ENCODE results near the gene ANKRD45. TPM values are rescaled to one million over a fixed set of nuclear protein-coding genes. Genes with fewer than 3 reads are reported as not detected.
"Not testable (repeated sequence)": the region's sequence is repeated elsewhere in the genome, so short reads cannot be mapped to it uniquely, and the experiment has no call there.

Gene ANKRD45
- total RNA-seq, 8 experiments from 2014 or later: 0.31 to 10.8 (median 2.5) TPM; not detected in 1

DNA sequence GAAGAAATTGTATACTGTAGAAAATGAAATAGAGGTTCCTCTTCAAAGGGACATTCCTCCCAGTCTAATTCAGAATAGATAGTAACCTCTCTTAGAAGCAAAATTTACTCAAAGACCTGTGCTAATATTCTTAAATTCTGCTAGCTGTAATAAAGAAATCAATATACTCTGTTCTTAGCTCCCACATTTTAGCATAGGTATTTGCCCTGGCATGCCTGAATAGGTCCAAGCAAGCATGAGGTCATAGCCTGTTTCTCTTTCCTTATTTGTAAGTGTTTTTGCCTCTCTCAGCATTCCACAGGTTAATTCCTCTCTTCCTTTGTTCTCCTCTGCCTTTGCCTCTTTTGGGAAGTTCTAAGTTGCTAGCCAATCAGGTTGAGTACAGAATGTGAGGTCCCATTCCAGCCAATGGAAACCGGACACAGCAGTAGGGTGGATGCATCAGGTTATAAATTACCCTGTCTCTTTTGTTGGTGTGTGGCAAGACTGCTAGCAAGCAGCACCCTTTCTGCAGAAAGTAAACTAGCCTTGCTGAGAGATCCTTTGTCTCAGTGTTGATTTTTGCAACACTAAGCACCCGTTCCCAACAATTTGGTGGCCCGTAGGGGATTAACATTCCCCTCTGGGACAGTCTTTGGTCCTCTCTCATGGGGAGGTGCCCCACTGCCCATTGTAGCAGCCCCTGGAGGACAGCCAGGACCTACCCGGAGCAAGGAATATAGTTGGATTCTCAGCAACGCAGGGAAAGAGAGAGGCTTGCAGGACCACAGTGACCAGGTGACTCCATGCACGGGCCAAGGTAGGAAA is 32.2 kb downstream of the ANKRD45 start:
- ATAC-seq (replicated peaks in 6 of 8): peak in 3 of 8 experiments; percentile 17 to 31 (median 26)
- H3K4me1 ChIP-seq (replicated peaks in 1 of 2); in situ Hi-C loops (cut with MboI; ENCODE audit: low pct_unique_long_range_greater_than_20kb in 2 of 9, low sequenced_read_pairs in 9 of 9, unreplicated experiment in 9 of 9): not testable (repeated sequence)
- WGBS, 10 experiments: 17 to 100% (median 69%) methylated on average over 1 to 5 of the region's 6 CpGs; no CpG with 5 or more reads in 1 of the 10 experiments
- Histone ChIP-seq H3K27ac (peak overlapping the region in 1 of 2 donors; percentile 51), H3K4me3 (peak overlapping the region in 3 of 5 donors; percentile 3 to 23 (median 5))

DNA sequence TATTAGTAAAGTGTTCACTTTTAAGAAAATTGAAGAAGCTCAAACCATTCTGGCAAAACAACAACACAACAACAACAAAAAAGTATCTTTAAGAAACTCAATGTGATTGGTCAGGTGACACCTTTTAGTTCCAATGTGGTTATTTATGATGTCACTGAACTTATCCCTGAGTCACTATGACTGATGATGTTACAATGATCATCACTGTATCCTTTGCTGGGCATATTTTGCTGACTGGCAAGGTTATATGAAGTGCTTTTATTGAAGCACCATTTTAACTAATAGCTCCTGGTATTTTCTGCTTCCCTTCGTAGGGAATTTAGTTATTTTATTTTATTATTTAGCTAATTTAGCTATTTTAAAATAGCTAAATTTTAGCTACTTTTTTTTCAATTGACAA is 34.5 kb downstream of the ANKRD45 start, which contains the start of gene TEX50:
TEX50 (plus strand) TSS at position 223 of the 400 bp plus-strand sequence. CDS start 184 bp downstream, outside the sequence.
- in situ Hi-C loops (cut with MboI; ENCODE audit: low pct_unique_long_range_greater_than_20kb in 2 of 9, low sequenced_read_pairs in 9 of 9, unreplicated experiment in 9 of 9): no loop called here
- no peak for ATAC-seq (replicated peaks in 6 of 8)
- H3K4me1 ChIP-seq (replicated peaks in 1 of 2): no peaks in the 10 kb centered on the region
- H3K27ac ChIP-seq: no peak within 1 kb of the TSS
- H3K4me3 ChIP-seq: no peak within 1 kb of the TSS
- 0 to 100% (median 93%) methylated on average over 1 of the region's 1 CpG for WGBS, 10 experiments

- Histone ChIP-seq H3K27ac (no peak overlapping the region), H3K4me1 (replicated peaks in 1 of 2) (no peaks in the 10 kb centered on the region), H3K4me3 (no peak overlapping the region)
- ATAC-seq (replicated peaks in 6 of 8): no peak
- in situ Hi-C loops (cut with MboI; ENCODE audit: low pct_unique_long_range_greater_than_20kb in 2 of 9, low sequenced_read_pairs in 9 of 9, unreplicated experiment in 9 of 9): no loop called here
- 43 to 100% (median 87%) methylated on average over 1 to 3 of the region's 3 CpGs; no CpG with 5 or more reads in 3 of the 10 experiments for WGBS, 10 experiments
These were observed 40.8 kb downstream of the ANKRD45 start for GRCh38 chr1:173628888-173629287.

- H3K4me1 ChIP-seq (replicated peaks in 1 of 2): no peaks in the 10 kb centered on the region
These were observed 42.4 kb downstream of the ANKRD45 start for GRCh38 chr1:173627269-173627668.

GRCh38 chr1:173616859-173617258 is 52.8 kb downstream of the ANKRD45 start:
- no peak overlapping the region for H3K4me3 ChIP-seq
- no peaks in the 10 kb centered on the region for H3K4me1 ChIP-seq (replicated peaks in 1 of 2)
- 92 to 100% (median 95%) methylated on average over 2 to 4 of the region's 4 CpGs; no CpG with 5 or more reads in 6 of the 10 experiments for WGBS, 10 experiments
- H3K27ac ChIP-seq: no peak overlapping the region
- no peak for ATAC-seq (replicated peaks in 6 of 8)
- in situ Hi-C loops (cut with MboI; ENCODE audit: low pct_unique_long_range_greater_than_20kb in 2 of 9, low sequenced_read_pairs in 9 of 9, unreplicated experiment in 9 of 9): no loop called here

More at GRCh38 chr1:173627269-173627668, 42.4 kb downstream of the ANKRD45 start:
- Histone ChIP-seq H3K4me3 (no peak overlapping the region), H3K27ac (no peak overlapping the region)
- ATAC-seq (replicated peaks in 6 of 8): no peak
- in situ Hi-C loops (cut with MboI; ENCODE audit: low pct_unique_long_range_greater_than_20kb in 2 of 9, low sequenced_read_pairs in 9 of 9, unreplicated experiment in 9 of 9): no loop called here

GRCh38 chr1:173613086-173613485 is 56.6 kb downstream of the ANKRD45 start:
- ATAC-seq (replicated peaks in 6 of 8); H3K4me3 ChIP-seq; in situ Hi-C loops (cut with MboI; ENCODE audit: low pct_unique_long_range_greater_than_20kb in 2 of 9, low sequenced_read_pairs in 9 of 9, unreplicated experiment in 9 of 9); H3K27ac ChIP-seq; H3K4me1 ChIP-seq (replicated peaks in 1 of 2): not testable (repeated sequence)
- 100% methylated on average over 5 to 7 of the region's 32 CpGs; no CpG with 5 or more reads in 8 of the 10 experiments for WGBS, 10 experiments

DNA sequence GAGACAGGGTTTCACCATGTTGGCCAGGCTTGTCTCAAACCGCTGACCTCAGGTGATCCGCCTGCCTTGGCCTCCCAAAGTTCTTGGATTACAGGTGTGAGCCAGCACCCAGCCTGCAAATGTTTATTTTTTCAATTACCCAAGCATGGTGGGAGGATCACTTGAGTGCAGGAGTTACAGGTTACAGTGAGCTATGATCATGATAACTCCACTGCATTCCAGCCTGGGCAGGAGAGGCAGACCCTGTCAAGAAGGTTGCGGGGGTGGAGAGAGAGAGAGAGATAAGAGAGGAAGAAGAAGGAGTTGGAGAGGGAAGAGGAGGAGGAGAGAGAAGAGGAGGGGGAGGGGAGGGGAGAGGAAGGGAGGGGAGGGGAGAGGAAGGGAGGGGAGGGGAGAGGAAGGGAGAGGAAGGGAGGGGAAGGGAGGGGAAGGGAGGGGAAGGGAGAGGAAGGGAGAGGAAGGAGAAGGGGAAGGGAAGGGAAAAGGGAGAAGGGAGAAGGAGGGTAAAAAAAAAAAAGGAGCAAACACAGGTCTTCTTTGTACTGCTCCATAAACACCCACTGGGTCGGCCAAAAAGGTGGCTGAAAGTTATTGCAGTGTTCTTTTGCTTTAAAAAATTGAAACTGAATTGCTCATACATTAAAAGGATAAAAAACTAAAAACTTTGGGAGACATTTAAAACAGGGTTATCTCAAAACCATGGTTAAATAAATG is 61.0 kb downstream of the ANKRD45 start:
- Histone ChIP-seq H3K4me1 (replicated peaks in 1 of 2) (no peaks in the 10 kb centered on the region), H3K27ac (no peak overlapping the region), H3K4me3 (no peak overlapping the region)
- no peak for ATAC-seq (replicated peaks in 6 of 8)
- WGBS, 10 experiments: 0 to 94% (median 71%) methylated on average over 1 to 4 of the region's 4 CpGs; no CpG with 5 or more reads in 1 of the 10 experiments
- in situ Hi-C loops (cut with MboI; ENCODE audit: low pct_unique_long_range_greater_than_20kb in 2 of 9, low sequenced_read_pairs in 9 of 9, unreplicated experiment in 9 of 9): no loop called here

DNA sequence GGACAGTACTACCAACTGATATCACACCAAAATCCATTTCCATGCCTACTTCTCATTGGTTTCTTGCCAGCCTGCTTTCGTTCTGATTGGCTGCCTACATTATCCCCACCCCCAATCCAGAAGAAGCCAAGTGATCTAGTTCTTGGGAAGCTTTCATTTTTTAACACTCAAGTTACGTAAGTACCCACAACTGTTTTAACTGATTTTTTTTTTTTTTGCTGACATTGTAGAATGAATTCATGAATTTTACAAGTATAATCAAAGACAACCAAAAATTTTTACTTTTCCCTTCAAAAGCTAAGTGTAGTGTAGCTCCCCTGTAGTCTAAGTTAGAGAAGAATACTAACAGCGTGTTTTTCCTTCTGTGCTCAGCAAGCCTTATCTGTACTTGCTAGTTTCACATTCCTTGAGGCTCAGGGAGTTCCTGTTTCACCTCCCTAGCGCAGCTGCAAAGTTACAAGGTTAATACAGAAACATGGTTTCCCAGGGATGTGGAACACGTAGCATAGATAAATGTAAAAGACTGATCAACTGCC is 66.5 kb downstream of the ANKRD45 start, which contains the start of gene SLC9C2:
SLC9C2 (minus strand) TSS at position 17 of the 536 bp plus-strand sequence. CDS start 1,296 bp downstream, outside the sequence.
- in situ Hi-C loops (cut with MboI; ENCODE audit: low pct_unique_long_range_greater_than_20kb in 2 of 9, low sequenced_read_pairs in 9 of 9, unreplicated experiment in 9 of 9): no loop called here
- WGBS, 10 experiments: 7 to 85% (median 60%) methylated on average over 3 to 5 of the region's 5 CpGs; no CpG with 5 or more reads in 2 of the 10 experiments
- no peak within 1 kb of the TSS for H3K4me3 ChIP-seq
- H3K4me1 ChIP-seq (replicated peaks in 1 of 2): no peaks in the 10 kb centered on the region
- peak in 1 of 8 experiments; percentile 17 for ATAC-seq (replicated peaks in 6 of 8)
- no peak within 1 kb of the TSS for H3K27ac ChIP-seq

DNA sequence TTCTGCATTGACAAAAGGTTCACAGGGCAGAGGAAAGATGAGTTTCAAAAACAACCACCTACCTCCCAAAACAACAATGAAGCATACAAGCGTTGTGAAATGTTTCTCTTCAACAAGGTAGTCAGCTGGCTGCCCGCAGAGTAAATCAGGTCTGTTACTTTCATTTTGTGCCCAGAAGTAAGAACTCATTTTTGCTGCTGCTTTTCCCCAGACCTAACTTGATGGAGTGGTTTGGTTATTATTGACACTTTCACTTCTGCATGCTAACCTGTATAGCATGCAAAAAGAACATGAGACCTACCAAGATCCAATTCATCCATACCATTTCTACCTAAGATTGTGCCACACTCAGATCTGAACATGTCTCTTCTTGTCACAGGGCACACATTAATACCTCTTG is 68.1 kb downstream of the ANKRD45 start:
- Histone ChIP-seq H3K27ac (no peak overlapping the region), H3K4me1 (replicated peaks in 1 of 2) (no peaks in the 10 kb centered on the region), H3K4me3 (no peak overlapping the region)
- peak in 1 of 8 experiments; percentile 29 for ATAC-seq (replicated peaks in 6 of 8)
- 0 to 100% (median 80%) methylated on average over 1 to 2 of the region's 2 CpGs; no CpG with 5 or more reads in 3 of the 10 experiments for WGBS, 10 experiments
- in situ Hi-C loops (cut with MboI; ENCODE audit: low pct_unique_long_range_greater_than_20kb in 2 of 9, low sequenced_read_pairs in 9 of 9, unreplicated experiment in 9 of 9): no loop called here

GRCh38 chr1:173596097-173596825 is 73.4 kb downstream of the ANKRD45 start:
- in situ Hi-C loops (cut with MboI; ENCODE audit: low pct_unique_long_range_greater_than_20kb in 2 of 9, low sequenced_read_pairs in 9 of 9, unreplicated experiment in 9 of 9): no loop called here
- Histone ChIP-seq H3K27ac (no peak overlapping the region), H3K4me3 (no peak overlapping the region), H3K4me1 (replicated peaks in 1 of 2) (no peaks in the 10 kb centered on the region)
- no peak for ATAC-seq (replicated peaks in 6 of 8)
- 11 to 100% (median 88%) methylated on average over 1 to 3 of the region's 3 CpGs for WGBS, 10 experiments

DNA sequence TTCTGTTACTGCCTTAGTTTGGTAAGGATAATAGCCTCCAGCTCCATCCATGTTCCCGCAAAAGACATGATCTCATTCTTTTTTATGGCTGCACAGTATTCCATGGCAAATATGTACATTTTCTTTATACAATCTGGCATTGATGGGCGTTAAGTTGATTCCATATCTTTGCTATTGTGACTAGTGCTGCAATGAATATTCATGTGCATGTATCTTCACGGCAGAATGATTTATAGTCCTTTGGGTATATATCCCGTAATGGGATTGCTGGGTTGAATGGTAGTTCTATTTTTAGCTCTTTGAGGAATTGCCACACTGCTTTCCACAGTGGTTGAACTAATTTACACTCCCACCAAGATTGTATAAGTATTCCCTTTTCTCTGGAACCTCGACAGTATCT is 78.5 kb downstream of the ANKRD45 start:
- H3K4me3 ChIP-seq; H3K27ac ChIP-seq; H3K4me1 ChIP-seq (replicated peaks in 1 of 2); in situ Hi-C loops (cut with MboI; ENCODE audit: low pct_unique_long_range_greater_than_20kb in 2 of 9, low sequenced_read_pairs in 9 of 9, unreplicated experiment in 9 of 9): not testable (repeated sequence)
- ATAC-seq (replicated peaks in 6 of 8): peak in 3 of 8 experiments; percentile 27 to 71 (median 70)
- WGBS, 10 experiments: 3 to 86% (median 71%) methylated on average over 1 to 5 of the region's 5 CpGs

DNA sequence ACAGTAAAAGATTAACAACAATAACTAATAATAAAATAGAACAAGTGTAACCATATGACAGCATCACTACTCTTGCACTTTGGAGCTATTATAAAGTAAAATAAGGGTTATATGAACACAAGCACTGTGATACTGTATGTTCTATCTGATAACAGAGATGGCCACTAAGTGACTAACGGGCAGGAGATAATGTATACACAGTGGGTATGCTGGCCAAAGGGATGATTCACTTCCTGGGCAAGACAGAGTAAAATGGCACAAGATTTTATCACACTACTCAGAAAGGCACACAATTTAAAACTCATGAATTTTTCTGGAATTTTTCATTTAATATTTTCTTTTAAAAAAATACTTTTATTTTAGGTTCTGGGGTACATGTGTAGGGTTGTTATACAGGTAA is 79.1 kb downstream of the ANKRD45 start:
- H3K4me3 ChIP-seq: no peak overlapping the region
- no peak overlapping the region for H3K27ac ChIP-seq
- no peaks in the 10 kb centered on the region for H3K4me1 ChIP-seq (replicated peaks in 1 of 2)
- WGBS, 10 experiments: 22 to 100% (median 88%) methylated on average over 1 of the region's 1 CpG; no CpG with 5 or more reads in 1 of the 10 experiments
- in situ Hi-C loops (cut with MboI; ENCODE audit: low pct_unique_long_range_greater_than_20kb in 2 of 9, low sequenced_read_pairs in 9 of 9, unreplicated experiment in 9 of 9): no loop called here
- ATAC-seq (replicated peaks in 6 of 8): no peak
